Hematopoietic multipotent progenitor cell treated with erythropoietin and hydrocortisone succinate and interleukin-3 and kit ligand, for 8 days (in vitro differentiated cells): ENCODE data around the gene PPP1R26.
"Not testable (repeated sequence)": the region's sequence is repeated elsewhere in the genome, so short reads cannot be mapped to it uniquely, and the experiment has no call there.

ENCODE experiments used
- DNase-seq: peaks from one replicate; pipeline ENCODE4 v3.0.0-alpha.2; 2015

The PPP1R26 gene

DNA sequence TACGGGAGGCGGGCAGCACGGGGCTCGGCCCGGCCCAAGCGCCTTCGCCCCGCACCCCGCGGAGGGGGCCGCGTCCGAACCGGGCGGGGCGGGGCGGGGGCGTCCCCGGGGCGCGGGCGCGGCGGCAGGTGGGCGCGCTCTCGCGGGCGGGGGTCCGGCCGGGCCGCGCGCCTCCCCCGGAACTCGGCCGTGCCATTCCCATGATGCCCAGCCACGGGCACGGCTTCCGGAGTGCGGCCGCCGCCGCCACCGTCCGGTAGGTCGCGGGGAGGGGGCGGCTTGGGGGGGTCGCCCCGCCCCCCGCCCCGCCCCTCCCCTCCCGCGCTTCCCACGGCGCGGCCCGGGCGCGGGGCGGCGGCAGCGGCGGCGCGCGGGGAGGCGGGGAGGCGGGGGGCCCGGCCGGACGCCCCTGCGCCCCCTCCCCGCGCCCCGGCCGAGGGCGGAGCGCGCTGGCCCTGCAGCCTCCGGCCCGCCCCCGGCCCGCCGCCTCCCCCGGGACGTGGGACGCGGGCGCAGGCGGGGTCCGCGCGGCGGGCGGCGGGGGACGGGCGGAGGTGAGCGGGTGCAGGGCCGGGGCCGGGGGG lies at the start of gene PPP1R26:
Gene PPP1R26 (plus strand): TSS at position 314 of the 584 bp plus-strand sequence. CDS start 4,729 bp downstream, outside the sequence.
- DNase-seq: peak; percentile 10

- no peak for DNase-seq
These were observed 42.3 kb upstream of the PPP1R26 start for GRCh38 chr9:135437259-135437658.

- not testable (repeated sequence) for DNase-seq
These were observed 41.9 kb upstream of the PPP1R26 start for GRCh38 chr9:135437696-135438095.

DNA sequence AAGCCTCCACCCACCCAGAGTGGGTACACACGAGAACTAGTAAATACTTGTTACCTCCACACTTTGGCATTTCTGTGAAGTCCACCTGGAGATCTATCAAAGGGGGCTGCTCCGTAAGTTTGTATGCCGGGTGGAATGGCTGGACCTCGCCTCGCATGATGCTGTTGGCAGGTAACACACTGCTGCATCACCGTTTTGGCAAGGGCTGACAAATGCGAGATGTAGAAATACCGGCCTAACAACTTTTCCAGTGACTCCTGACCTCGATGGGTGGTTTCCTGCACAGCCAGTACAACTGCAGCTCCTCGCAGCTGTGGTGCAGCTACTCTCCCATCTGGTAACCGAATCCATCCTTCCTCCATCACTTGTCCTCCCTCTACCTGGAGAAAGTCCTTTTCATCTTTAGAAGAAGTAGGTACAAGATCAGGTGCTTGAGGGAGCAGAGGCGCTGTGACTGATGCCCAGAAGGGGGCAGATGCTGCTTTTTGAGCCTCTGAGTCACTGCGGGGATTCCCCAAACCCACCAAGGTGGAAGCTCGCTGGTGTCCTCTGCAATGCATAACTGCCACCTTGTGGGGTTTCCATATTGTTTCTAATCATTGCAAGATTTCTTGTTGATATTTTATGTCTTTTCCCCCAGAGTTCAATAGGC lies 40.9 kb upstream of the PPP1R26 start:
- peak; percentile 23 for DNase-seq

- not testable (repeated sequence) for DNase-seq
These were observed 40.1 kb upstream of the PPP1R26 start for GRCh38 chr9:135439514-135439913.

- no peak for DNase-seq
These were observed 39.7 kb upstream of the PPP1R26 start for GRCh38 chr9:135439916-135440315.

DNA sequence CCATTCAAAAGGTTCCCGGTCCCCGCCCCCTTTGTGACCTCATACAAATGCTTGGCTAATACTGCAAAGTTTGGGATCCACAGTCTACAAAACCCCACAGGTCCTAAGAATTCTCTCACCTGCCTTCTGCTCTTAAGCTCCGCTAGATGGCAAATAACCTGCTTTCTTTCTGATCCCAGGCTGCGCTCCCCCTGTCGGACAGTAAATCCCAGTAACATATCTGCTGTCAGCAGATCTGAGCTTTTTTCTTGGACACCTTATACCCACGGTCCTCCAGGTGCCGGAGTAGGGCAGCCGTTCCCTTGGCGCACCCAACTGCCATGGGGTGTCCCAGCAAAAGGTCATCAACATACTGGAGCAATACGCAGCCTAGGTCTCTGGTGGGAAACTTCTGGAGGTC lies 39.0 kb upstream of the PPP1R26 start:
- DNase-seq: no peak

DNA sequence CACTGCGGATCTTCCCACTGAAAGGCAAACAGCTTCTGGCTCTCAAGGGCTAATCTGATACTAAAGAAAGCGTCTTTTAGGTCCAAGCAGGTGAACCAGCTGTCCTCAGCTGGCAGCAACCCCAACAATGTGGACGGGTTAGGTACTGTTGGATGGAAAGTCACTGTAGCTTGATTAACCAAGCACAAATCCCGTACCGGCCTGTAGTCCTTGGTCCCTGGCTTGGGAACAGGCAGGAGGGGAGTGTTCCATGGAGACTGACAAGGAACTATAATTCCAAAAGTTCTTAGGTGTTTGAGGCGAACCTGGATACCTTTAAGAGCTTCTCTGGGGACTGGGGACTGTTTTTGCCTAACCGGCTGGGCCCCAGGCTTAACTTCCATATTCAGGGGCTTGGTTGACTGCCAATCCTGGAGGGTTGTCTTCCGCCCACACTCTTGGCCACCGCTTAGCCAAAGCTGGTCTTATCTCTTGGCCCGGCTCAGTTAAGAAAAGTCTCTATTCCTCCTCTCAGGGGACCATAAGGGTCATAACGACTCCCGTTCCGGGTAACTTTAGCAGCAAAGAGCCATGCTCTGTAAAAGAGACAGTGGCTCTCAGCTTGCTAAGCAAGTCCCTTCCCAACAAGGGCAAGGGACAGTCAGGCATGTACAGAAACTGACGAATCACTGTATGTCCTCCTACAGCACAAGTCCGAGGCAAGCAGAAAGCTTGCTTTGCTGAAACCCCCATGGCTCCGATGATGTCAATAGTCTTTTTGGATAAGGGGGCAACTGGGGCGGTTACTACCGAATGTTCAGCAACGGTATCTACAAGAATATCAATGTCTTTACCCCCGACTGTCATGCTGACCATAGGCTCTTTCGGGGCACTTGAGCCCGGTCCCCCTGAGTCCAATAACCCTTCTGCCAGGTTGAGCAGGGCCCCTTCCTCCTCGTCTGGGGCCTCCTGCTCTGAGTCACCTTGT lies 38.2 kb upstream of the PPP1R26 start:
- DNase-seq: peak; percentile 93

- no peak for DNase-seq
These were observed 37.5 kb upstream of the PPP1R26 start for GRCh38 chr9:135442075-135442474.

- no peak for DNase-seq
These were observed 35.7 kb upstream of the PPP1R26 start for GRCh38 chr9:135443797-135444425.

- no peak for DNase-seq
These were observed 32.5 kb upstream of the PPP1R26 start for GRCh38 chr9:135447126-135447525.

GRCh38 chr9:135448663-135449100 lies 30.9 kb upstream of the PPP1R26 start:
- DNase-seq: no peak

DNA sequence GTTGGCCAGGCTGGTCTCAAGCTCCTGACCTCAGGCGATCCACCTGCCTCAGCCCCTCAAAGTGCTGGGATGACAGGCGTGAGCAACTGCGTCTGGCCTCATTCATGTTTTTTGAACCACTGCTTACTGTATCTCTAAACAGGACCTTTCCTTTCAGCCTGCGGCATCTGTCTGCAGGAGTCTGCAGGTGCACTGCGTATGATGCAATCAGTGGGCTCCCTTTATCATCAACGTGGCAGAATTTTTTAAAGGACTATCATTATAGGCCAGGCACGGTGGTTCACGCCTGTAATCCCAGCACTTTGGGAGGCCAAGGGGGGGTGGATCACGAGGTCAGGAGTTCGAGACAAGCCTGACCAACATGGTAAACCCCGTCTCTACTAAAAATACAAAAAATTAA lies 30.1 kb upstream of the PPP1R26 start:
- DNase-seq: not testable (repeated sequence)

GRCh38 chr9:135450956-135451355 lies 28.6 kb upstream of the PPP1R26 start:
- no peak for DNase-seq

- DNase-seq: not testable (repeated sequence)
These were observed 27.7 kb upstream of the PPP1R26 start for GRCh38 chr9:135451909-135452308.

GRCh38 chr9:135454737-135455136 lies 24.8 kb upstream of the PPP1R26 start:
- no peak for DNase-seq

- no peak for DNase-seq
These were observed 24.1 kb upstream of the PPP1R26 start for GRCh38 chr9:135455401-135456030.

DNA sequence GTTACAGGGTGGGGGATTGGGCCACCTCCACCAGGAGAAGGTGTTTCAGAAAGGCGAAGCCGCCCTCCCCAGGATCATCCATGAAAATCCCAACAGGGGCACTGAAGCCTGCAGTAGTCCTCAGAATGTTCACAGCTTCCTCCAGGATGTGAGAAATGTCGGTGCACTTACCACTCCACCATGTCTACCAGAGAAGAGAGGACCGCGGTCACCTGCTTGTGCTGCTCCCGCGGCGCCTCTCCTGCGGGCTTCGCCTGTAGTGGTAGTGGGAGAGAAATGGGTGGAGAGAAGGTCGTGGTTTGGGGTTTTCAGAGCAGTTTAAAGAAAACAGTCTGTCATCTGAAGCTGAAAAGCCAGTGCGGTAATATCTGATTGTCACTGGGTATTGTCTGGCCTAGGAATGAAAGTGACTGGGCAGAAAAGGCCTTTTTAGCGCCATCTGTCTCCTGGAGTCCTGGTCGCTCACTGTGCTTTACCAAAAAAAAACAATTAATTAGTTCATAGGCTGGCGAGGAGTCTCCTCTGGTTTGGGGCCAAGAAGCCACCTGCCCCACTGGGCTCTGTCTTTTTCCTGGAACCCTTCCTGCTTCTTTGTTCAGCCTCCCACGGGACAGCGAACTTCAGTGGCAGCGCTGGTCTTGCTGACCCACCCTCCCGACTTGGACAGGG lies 23.0 kb upstream of the PPP1R26 start:
- peak; percentile 33 for DNase-seq

DNA sequence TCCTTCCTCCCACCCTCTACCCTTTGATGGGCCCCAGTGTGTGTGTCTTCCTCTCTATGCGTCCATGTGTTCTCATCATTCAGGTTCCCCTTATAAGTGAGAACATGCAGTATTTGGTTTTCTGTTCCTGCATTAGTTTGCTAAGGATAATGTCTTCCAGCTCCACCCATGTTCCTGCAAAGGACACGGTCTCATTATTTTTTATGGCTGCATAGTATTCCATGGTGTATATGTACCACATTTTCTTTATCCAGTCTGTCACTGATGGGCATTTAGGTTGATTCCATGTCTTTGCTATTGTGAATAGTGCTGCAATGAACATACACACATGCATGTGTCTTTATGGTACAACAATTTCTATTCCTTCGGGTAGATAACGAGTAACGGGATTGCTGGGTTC lies 21.1 kb upstream of the PPP1R26 start:
- not testable (repeated sequence) for DNase-seq

GRCh38 chr9:135461936-135462335 lies 17.6 kb upstream of the PPP1R26 start:
- no peak for DNase-seq

DNA sequence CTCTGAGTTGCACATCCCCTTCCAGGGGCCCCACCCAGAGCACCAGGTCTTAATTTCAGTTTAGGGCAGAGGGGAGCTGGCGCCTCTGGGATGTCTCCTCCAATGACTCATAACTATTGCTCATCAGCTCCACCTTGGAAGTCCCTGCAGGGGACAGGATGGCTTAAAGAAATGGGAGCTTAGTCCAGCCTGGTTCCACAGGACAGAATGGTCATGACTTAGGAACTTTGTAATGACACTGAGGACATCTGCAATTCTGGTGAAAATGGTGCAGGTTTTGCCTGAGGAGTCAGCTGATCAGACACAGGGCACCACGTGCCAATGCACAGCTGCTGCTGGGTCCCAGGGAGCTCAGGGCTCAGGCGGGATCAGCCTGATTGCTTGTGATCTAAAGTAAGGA lies 16.4 kb upstream of the PPP1R26 start:
- DNase-seq: no peak

- no peak for DNase-seq
These were observed 15.4 kb upstream of the PPP1R26 start for GRCh38 chr9:135464181-135464580.
